Lower lobe of right lung (tissue), 2 donors: ENCODE measurements around the gene FUOM. TPM values are rescaled to one million over a fixed set of nuclear protein-coding genes. Genes with fewer than 3 reads are reported as not detected.

ENCODE experiments used
- ATAC-seq, 2 donors: fragments of 200-7000 bp; cut with Tn5 transposase; one replicate each; pipeline ENCODE4 v1.9.1; 2020 to 2022; ENCODE audit warnings: mild to moderate bottlenecking in 2 of 2, moderate library complexity in 2 of 2
- DNase-seq: peaks from one replicate; pipeline ENCODE4 v3.0.0-alpha.2; 2020
- H3K27ac ChIP-seq: fragments of 200-600 bp; one replicate; pipeline ENCODE4 v1.8.0; 2022
- H3K27me3 ChIP-seq: fragments of 200-600 bp; one replicate; pipeline ENCODE4 v1.8.0; 2022; ENCODE audit warnings: low read depth
- H3K36me3 ChIP-seq: fragments of 200-600 bp; one replicate; pipeline ENCODE4 v1.8.0; 2022; ENCODE audit warnings: mild to moderate bottlenecking
- H3K4me1 ChIP-seq: fragments of 200-600 bp; one replicate; pipeline ENCODE4 v1.8.0; 2022
- H3K4me3 ChIP-seq: fragments of 200-600 bp; one replicate; pipeline ENCODE4 v1.8.0; 2022; ENCODE audit warnings: mild to moderate bottlenecking
- H3K9me3 ChIP-seq: fragments of 200-600 bp; one replicate; pipeline ENCODE4 v1.8.0; 2022
- CTCF ChIP-seq: fragments of 200-600 bp; IDR thresholded peaks from one replicate; pipeline ENCODE4 v1.8.0; 2022; ENCODE audit warnings: antibody characterized with exemption, mild to moderate bottlenecking
- intact Hi-C: fragments of 100-400 bp; cut with DNase I; formaldehyde crosslinking; loops from one replicate; pipeline ENCODE4 v1.11.0; 2022
- total RNA-seq: library from RNA; stranded (reverse); fragmentation: NEBNext Ultra II Directional; extraction: Animal tissue kit (Norgen Biotek cat#: 25700); gene quantifications from one replicate; pipeline ENCODE4 v1.2.1, GENCODE V29; 2021
- donor health status: DM: no; HTN: yes; CAD: no; lungs with severe emphysema.

Gene FUOM
- total RNA-seq, 1 donor from 2014 or later, result 31.0 TPM

GRCh38 chr10:133366751-133367150 lies 8.9 kb upstream of the FUOM start:
- peaks cover 91% of the 10 kb centered on the region for H3K36me3 ChIP-seq
- TF ChIP-seq CTCF, result no peak
- no peaks in the 10 kb centered on the region for H3K27me3 ChIP-seq
- DNase-seq (no peak), ATAC-seq (no peak)
- no peak overlapping the region for H3K27ac ChIP-seq
- intact Hi-C loops, result no loop called here
- no peak overlapping the region for H3K4me3 ChIP-seq
- H3K4me1 ChIP-seq, result peaks cover under 1% of the 10 kb centered on the region
- H3K9me3 ChIP-seq, result no peaks in the 10 kb centered on the region

GRCh38 chr10:133366130-133366478 lies 8.3 kb upstream of the FUOM start:
- DNase-seq, result no peak
- H3K36me3 ChIP-seq, result peaks cover 91% of the 10 kb centered on the region
- H3K4me1 ChIP-seq, result no peaks in the 10 kb centered on the region
- no peaks in the 10 kb centered on the region for H3K27me3 ChIP-seq
- no peak overlapping the region for H3K4me3 ChIP-seq
- TF ChIP-seq CTCF, result no peak
- H3K9me3 ChIP-seq, result no peaks in the 10 kb centered on the region
- intact Hi-C loops, result no loop called here
- ATAC-seq, result no peak
- no peak overlapping the region for H3K27ac ChIP-seq

- TF ChIP-seq CTCF, result no peak
- ATAC-seq (no peak), DNase-seq (no peak)
- Histone ChIP-seq H3K27me3 (no peaks in the 10 kb centered on the region), H3K4me3 (no peak overlapping the region), H3K36me3 (peaks cover 86% of the 10 kb centered on the region), H3K4me1 (no peaks in the 10 kb centered on the region), H3K9me3 (no peaks in the 10 kb centered on the region), H3K27ac (no peak overlapping the region)
- intact Hi-C loops, result no loop called here
These were observed 7.8 kb upstream of the FUOM start for GRCh38 chr10:133365461-133366129.

GRCh38 chr10:133364645-133365431 lies 7.0 kb upstream of the FUOM start:
- ATAC-seq (no peak), DNase-seq (no peak)
- TF ChIP-seq CTCF, result no peak
- Histone ChIP-seq H3K4me3 (no peak overlapping the region), H3K9me3 (no peaks in the 10 kb centered on the region), H3K4me1 (no peaks in the 10 kb centered on the region), H3K27me3 (no peaks in the 10 kb centered on the region), H3K27ac (no peak overlapping the region), H3K36me3 (peaks cover 78% of the 10 kb centered on the region)
- intact Hi-C loops, result no loop called here

GRCh38 chr10:133362846-133363245 lies 5.0 kb upstream of the FUOM start:
- intact Hi-C loops, result no loop called here

More at GRCh38 chr10:133362846-133363245, 5.0 kb upstream of the FUOM start:
- no peak overlapping the region for H3K27ac ChIP-seq
- no peak for DNase-seq
- H3K27me3 ChIP-seq, result no peaks in the 10 kb centered on the region
- H3K4me3 ChIP-seq, result no peak overlapping the region
- H3K4me1 ChIP-seq, result no peaks in the 10 kb centered on the region
- ATAC-seq, result no peak
- H3K36me3 ChIP-seq, result peaks cover 58% of the 10 kb centered on the region
- no peak for TF ChIP-seq CTCF
- H3K9me3 ChIP-seq, result no peaks in the 10 kb centered on the region
